Effector CD8-positive, alpha-beta T cell (primary cell): ENCODE measurements around the gene KDSR.

Experiments
- DNase-seq: peaks from one replicate; lab custom pipeline; 2025; lab: John Stamatoyannopoulos, UW
- total RNA-seq, 4 experiments: gene quantifications; one replicate each; lab custom pipeline; 2026; lab: John Stamatoyannopoulos, UW

The KDSR gene
- 28.1 to 82.0 (median 55.7) reads per million in 4 experiments for total RNA-seq

- peak; percentile 61 for DNase-seq
Observed at GRCh38 chr18:63367053-63367953, at the start of gene KDSR. Gene KDSR, minus strand, starts transcription at chr18:63367206. Its CDS starts 88 bp downstream, at chr18:63367118.

GRCh38 chr18:63412953-63413352 lies 45.9 kb upstream of the KDSR start:
- DNase-seq: no peak

- DNase-seq: no peak
Observed at GRCh38 chr18:63410792-63411191, 43.8 kb upstream of the KDSR start.

- DNase-seq: no peak
Observed at GRCh38 chr18:63409301-63409700, 42.3 kb upstream of the KDSR start.

GRCh38 chr18:63407734-63408133 lies 40.7 kb upstream of the KDSR start:
- no peak for DNase-seq

- no peak for DNase-seq
Observed at GRCh38 chr18:63405986-63406385, 39.0 kb upstream of the KDSR start.

- no peak for DNase-seq
Observed at GRCh38 chr18:63402246-63403162, 35.5 kb upstream of the KDSR start.

- no peak for DNase-seq
Observed at GRCh38 chr18:63399300-63399699, 32.3 kb upstream of the KDSR start.

GRCh38 chr18:63397349-63397748 lies 30.3 kb upstream of the KDSR start:
- no peak for DNase-seq

- no peak for DNase-seq
Observed at GRCh38 chr18:63395503-63395902, 28.5 kb upstream of the KDSR start.

GRCh38 chr18:63394954-63395353 lies 27.9 kb upstream of the KDSR start:
- no peak for DNase-seq

- no peak for DNase-seq
Observed at GRCh38 chr18:63387861-63388260, 20.9 kb upstream of the KDSR start.

GRCh38 chr18:63382843-63383242 lies 15.8 kb upstream of the KDSR start:
- no peak for DNase-seq

GRCh38 chr18:63379639-63379962 lies 12.6 kb upstream of the KDSR start:
- DNase-seq: no peak

GRCh38 chr18:63378919-63379638 lies 12.1 kb upstream of the KDSR start:
- no peak for DNase-seq

GRCh38 chr18:63377275-63377980 lies 10.4 kb upstream of the KDSR start:
- no peak for DNase-seq

- DNase-seq: no peak
Observed at GRCh38 chr18:63376538-63376937, 9.5 kb upstream of the KDSR start.

GRCh38 chr18:63374540-63374939 lies 7.5 kb upstream of the KDSR start:
- DNase-seq: no peak

GRCh38 chr18:63373161-63373560 lies 6.2 kb upstream of the KDSR start:
- DNase-seq: no peak

- DNase-seq: no peak
Observed at GRCh38 chr18:63368611-63369010, 1.6 kb upstream of the KDSR start.
